Suprapubic skin (tissue), 4 donors: Measurements from ENCODE around the gene FILIP1L. TPM values are rescaled to one million over a fixed set of nuclear protein-coding genes. Genes with fewer than 3 reads are reported as not detected.

ENCODE experiments used
- DNase-seq, 2 donors: peaks; one replicate each; pipeline ENCODE4 v3.0.0-alpha.2; 2019; ENCODE audit warnings: low spot score in 2 of 2
- H3K27ac ChIP-seq: fragments of 200-600 bp; sonication (generic); one replicate; pipeline ENCODE4 v1.5.1; 2019
- H3K27me3 ChIP-seq: fragments of 200-600 bp; sonication (generic); one replicate; pipeline ENCODE4 v1.5.1; 2019
- H3K36me3 ChIP-seq: fragments of 200-600 bp; sonication (generic); one replicate; pipeline ENCODE4 v1.5.1; 2019
- H3K4me1 ChIP-seq: fragments of 200-600 bp; sonication (generic); one replicate; pipeline ENCODE4 v1.5.1; 2019
- H3K4me3 ChIP-seq: fragments of 200-600 bp; sonication (generic); one replicate; pipeline ENCODE4 v1.5.1; 2019; ENCODE audit warnings: mild to moderate bottlenecking
- H3K9me3 ChIP-seq: fragments of 200-600 bp; sonication (generic); one replicate; pipeline ENCODE4 v1.5.1; 2019
- CTCF ChIP-seq, 2 donors: fragments of 200-600 bp in 1 of 2; fragments of 450-650 bp in 1 of 2; sonication (generic) in 1 of 2; IDR thresholded peaks; one replicate each; pipeline ENCODE4 v1.5.1; 2016 to 2019; ENCODE audit warnings: antibody characterized with exemption in 2 of 2, mild to moderate bottlenecking in 1 of 2, moderate library complexity in 1 of 2
- EP300 ChIP-seq: sonication (generic); formaldehyde crosslinking; IDR thresholded peaks from one replicate; pipeline ENCODE4 v1.6.1; 2017; ENCODE audit warnings: antibody characterized with exemption
- POLR2A ChIP-seq, 2 donors: fragments of 450-650 bp; IDR thresholded peaks; one replicate each; pipeline ENCODE4 v1.6.1; 2017; ENCODE audit warnings: antibody characterized with exemption in 2 of 2, mild to moderate bottlenecking in 2 of 2, moderate library complexity in 2 of 2
- POLR2AphosphoS5 ChIP-seq, 3 donors: sonication (generic); formaldehyde crosslinking; IDR thresholded peaks; one replicate each; pipeline ENCODE4 v1.6.1; 2017; ENCODE audit warnings: antibody characterized with exemption in 3 of 3
- WGBS: methylation state at CpG from one replicate; pipeline ENCODE4 v1.1.5; 2018; 5-methylcytosine and 5-hydroxymethylcytosine counted together
- total RNA-seq, 4 donors: library from RNA; depleted of rRNA; stranded (reverse); fragments of >200 nt; gene quantifications; one replicate each; pipeline ENCODE4 v1.1.0, GENCODE V29; 2016

The FILIP1L gene
- total RNA-seq, 4 donors from 2014 or later: 14.0 to 19.9 (median 15.9) TPM

GRCh38 chr3:99833617-99834205 lies 280.6 kb downstream of the FILIP1L start:
- H3K4me3 ChIP-seq: no peak overlapping the region
- H3K9me3 ChIP-seq: no peaks in the 10 kb centered on the region
- no peaks in the 10 kb centered on the region for H3K36me3 ChIP-seq
- DNase-seq: no peak
- H3K27ac ChIP-seq: no peak overlapping the region
- WGBS: 73% methylated on average over 4 of the region's 4 CpGs
- no peak for TF ChIP-seq EP300
- TF ChIP-seq CTCF (IDR thresholded peaks at IDR 0.05): no peak
- TF ChIP-seq POLR2AphosphoS5 (IDR thresholded peaks at IDR 0.05): no peak
- no peaks in the 10 kb centered on the region for H3K27me3 ChIP-seq
- peaks cover 2% of the 10 kb centered on the region for H3K4me1 ChIP-seq

GRCh38 chr3:99829844-99830243 lies 284.5 kb downstream of the FILIP1L start:
- 96% methylated on average over 3 of the region's 3 CpGs for WGBS
- TF ChIP-seq POLR2A (IDR thresholded peaks at IDR 0.05): no peak
- no peak for TF ChIP-seq EP300
- TF ChIP-seq POLR2AphosphoS5 (IDR thresholded peaks at IDR 0.05): no peak
- no peak for TF ChIP-seq CTCF (IDR thresholded peaks at IDR 0.05)
- DNase-seq: no peak
- Histone ChIP-seq H3K4me3 (no peak overlapping the region), H3K27me3 (no peaks in the 10 kb centered on the region), H3K27ac (no peak overlapping the region), H3K4me1 (peaks cover 7% of the 10 kb centered on the region), H3K9me3 (no peaks in the 10 kb centered on the region), H3K36me3 (no peaks in the 10 kb centered on the region)

- H3K9me3 ChIP-seq: no peaks in the 10 kb centered on the region
- H3K27ac ChIP-seq: no peak overlapping the region
- H3K36me3 ChIP-seq: no peaks in the 10 kb centered on the region
- 50% methylated on average over 3 of the region's 3 CpGs for WGBS
- no peaks in the 10 kb centered on the region for H3K27me3 ChIP-seq
- peaks cover 5% of the 10 kb centered on the region for H3K4me1 ChIP-seq
- H3K4me3 ChIP-seq: no peak overlapping the region
- TF ChIP-seq CTCF (IDR thresholded peaks at IDR 0.05) (no peak), EP300 (no peak), POLR2A (IDR thresholded peaks at IDR 0.05) (no peak), POLR2AphosphoS5 (IDR thresholded peaks at IDR 0.05) (no peak)
- DNase-seq: no peak
Observed at GRCh38 chr3:99825004-99825640, 289.2 kb downstream of the FILIP1L start.

- Histone ChIP-seq H3K9me3 (no peaks in the 10 kb centered on the region), H3K36me3 (no peaks in the 10 kb centered on the region), H3K4me3 (no peak overlapping the region), H3K27me3 (no peaks in the 10 kb centered on the region), H3K4me1 (peaks cover 6% of the 10 kb centered on the region), H3K27ac (no peak overlapping the region)
- no peak for TF ChIP-seq CTCF (IDR thresholded peaks at IDR 0.05)
- TF ChIP-seq POLR2AphosphoS5 (IDR thresholded peaks at IDR 0.05): no peak
- no peak for TF ChIP-seq EP300
- no peak for TF ChIP-seq POLR2A (IDR thresholded peaks at IDR 0.05)
- 65% methylated on average over 14 of the region's 14 CpGs for WGBS
- DNase-seq: no peak
Observed at GRCh38 chr3:99823723-99824711, 290.3 kb downstream of the FILIP1L start.

GRCh38 chr3:99818818-99819217 lies 295.5 kb downstream of the FILIP1L start:
- H3K27ac ChIP-seq: no peak overlapping the region
- H3K4me3 ChIP-seq: peak overlapping the region; percentile 75
- H3K4me1 ChIP-seq: peaks cover 19% of the 10 kb centered on the region
- TF ChIP-seq POLR2A (IDR thresholded peaks at IDR 0.05) (no peak), POLR2AphosphoS5 (IDR thresholded peaks at IDR 0.05) (no peak), EP300 (no peak), CTCF (IDR thresholded peaks at IDR 0.05) (no peak)
- H3K36me3 ChIP-seq: no peaks in the 10 kb centered on the region
- WGBS: 95% methylated on average over 2 of the region's 2 CpGs
- no peaks in the 10 kb centered on the region for H3K9me3 ChIP-seq
- DNase-seq: no peak
- no peaks in the 10 kb centered on the region for H3K27me3 ChIP-seq
